IPS DF 4.7 (cell line): Measurements from ENCODE around the gene EIF4E1B.
A peak's percentile ranks its signal among the peaks of the same experiment; 100 is the strongest.

Experiments
- DNase-seq: peaks from one replicate; pipeline ENCODE4 v3.0.0-alpha.2; 2013; ENCODE audit warnings: low spot score; ENCODE audit errors: extremely low read depth

The EIF4E1B gene

DNA sequence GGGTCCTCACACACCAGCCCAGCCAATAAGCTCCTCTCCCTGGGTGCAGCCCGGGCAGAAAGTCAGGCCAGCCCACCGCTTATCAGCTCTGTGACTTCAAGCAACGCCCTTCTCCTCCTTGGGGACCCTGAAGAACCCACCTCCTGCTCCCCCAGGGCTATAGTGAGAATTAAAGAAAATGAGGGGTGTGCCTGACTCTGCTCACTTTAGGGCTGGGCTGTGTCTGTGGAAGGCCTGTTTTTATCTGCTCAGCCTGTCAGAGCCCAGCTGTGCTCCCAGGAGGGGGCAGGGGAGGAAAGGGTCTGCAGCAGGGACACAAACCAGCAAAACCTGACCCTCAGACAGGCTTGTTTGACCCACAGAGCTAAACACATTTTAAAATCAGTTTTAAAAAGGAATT, 24.4 kb upstream of the EIF4E1B start:
- no peak for DNase-seq

DNA sequence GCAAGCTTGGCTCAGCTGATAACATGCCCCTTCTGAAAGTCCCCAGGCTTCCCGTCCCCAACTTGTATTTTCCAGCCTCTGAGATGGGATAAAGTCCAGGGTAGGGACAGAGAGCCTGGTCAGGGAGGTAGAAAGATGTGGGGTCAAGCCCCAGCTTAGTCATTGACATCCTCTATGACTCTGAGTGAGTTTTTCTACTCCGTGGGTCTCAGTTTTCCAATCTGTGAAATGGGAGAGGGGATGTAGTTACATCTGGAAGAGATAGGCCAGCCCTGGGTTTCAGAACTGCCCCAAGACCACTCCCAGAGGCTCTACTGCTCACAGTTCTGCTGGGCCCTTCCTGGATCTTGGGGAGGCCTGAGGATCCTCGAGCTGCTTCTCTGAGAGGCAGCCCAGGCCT, 23.6 kb upstream of the EIF4E1B start:
- DNase-seq: no peak

DNA sequence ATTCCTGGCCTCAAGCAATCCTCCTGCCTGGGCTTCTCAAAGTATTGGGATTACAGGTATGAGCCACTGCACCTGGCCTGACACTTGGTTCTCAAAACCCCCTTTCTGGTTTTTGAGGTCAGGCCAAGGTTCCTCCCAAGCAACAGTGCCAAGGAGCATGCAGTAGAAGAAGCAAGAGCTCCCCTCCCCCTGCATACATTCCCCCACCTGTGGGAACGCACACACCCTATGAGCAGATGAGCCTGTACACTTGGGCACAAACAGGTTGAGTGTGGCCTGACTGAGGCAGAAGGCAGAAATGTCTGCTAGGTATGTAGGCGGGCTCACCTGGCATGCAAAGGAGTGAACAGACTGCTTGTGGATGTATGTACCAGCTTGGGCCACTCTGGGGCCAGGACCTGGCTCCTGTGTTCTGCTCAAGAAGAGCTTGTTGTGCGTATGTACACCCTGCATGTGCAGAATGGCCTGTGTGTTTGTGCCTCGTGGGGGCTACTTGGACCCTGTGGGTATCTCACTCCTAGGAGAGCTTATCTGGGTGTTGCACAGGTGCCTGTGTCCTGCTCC, 22.3 kb upstream of the EIF4E1B start:
- DNase-seq: no peak

DNA sequence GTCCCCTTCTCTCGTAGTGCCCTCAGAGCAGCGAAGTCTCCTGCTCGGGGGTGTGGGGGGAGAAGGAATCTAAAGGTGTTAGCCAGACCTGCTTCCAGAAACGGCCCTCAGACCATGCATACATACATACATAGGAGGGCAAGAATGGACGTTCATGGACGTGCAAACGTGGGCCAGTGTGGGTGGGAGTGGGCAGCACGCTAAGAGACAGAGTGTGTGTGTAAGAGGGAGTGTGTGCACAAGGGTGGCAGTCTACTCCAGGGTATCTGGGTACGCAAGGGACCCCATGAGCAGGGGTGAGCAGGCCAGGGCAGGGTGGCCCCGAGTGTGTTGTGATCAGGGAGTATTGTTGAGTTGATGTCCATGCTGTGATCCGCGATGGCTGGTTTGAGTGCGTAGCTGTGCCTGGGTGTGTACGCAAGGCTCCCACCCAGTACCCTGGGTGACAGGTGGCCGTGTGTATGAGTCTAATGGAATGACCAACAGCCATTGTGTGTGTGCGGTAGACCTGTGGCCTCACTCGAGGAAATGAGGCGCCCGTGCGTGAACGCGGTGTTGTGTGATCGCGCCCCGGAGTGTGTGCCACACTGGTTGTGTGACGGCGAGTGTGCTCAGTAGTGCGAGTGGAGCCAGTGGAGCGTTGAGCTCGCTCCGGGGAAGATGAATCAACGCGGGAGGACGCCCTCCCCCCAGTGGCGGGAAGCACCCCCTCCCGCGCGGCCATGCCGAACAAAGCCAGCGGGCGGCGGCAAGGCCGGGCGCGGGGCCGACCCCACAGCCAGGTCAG, 21.3 kb upstream of the EIF4E1B start:
- no peak for DNase-seq

DNA sequence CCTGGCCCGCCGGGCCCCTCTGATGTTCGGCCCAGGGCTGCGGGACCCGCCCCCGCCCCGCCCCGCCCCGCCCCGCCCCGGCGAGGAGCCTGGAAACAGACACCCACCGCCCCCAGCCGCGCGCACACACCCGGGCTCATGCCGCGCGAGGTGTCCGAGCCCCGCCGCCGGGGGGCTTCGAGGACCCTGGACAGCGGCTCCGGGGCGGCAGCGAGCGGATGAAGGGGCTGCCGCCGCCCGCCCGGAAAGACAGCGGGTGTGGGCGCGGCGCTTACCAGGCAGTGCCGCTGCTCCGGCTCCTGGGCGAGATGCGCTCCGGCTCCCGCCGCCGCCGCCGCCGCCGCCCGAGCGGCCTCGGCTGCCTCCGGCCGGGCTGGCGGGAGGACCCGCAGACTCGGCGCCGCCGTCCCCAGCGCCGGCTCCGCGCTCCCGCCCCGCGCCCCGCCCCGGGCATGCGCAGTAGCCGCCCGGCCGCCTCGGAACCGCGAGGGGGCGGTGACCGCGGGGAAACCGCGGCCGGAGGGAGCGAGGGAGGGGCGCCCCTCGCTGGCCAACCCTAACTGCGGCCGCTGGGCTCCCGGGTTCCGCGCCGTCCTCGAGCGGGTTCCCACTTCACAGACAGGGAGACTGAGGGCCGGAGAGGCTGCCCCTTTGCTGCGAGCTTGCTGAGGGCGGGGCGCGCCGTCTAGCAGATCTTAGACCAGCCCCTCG, 20.6 kb upstream of the EIF4E1B start, which contains the start of gene GPRIN1:
GPRIN1 (minus strand) TSS at position 433 of the 711 bp plus-strand sequence. CDS start 10,322 bp downstream, outside the sequence.
- DNase-seq: no peak

DNA sequence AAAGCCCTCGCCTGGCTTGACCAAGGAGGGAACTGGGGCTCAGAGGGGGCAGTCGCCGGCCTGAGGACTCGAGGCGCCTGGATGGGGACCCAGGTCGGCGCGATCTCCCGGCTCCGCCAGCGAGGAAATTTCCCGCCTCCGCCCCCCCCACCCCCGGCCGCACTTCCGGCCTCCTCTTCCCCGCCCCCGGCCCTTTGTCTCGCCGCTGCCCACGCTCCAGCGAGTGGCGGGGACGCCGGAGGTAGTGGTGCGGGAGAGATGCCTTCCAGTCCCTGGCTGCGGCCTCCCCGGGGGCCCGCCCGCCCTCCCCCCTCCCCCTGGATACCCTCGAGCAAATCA, 20.1 kb upstream of the EIF4E1B start:
- DNase-seq: no peak

DNA sequence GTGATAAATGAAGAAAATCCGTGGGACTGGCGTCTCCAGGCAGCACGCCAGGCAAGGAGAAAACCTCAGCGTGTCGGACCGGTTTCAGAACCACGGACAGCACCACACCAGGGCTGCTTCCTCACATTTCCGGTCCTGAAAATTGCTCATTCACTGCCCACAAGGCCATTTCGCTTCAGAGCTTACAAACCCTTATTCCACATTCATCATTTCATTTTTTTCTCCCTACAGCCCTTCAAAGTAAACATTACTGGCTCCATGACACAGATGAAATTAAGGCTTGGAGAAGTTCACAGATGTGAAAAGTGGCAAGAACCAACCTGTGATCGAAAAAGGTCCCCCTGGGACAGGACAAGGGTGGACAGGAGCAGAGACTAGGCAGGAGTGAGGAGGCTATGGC, 19.0 kb upstream of the EIF4E1B start:
- no peak for DNase-seq

DNA sequence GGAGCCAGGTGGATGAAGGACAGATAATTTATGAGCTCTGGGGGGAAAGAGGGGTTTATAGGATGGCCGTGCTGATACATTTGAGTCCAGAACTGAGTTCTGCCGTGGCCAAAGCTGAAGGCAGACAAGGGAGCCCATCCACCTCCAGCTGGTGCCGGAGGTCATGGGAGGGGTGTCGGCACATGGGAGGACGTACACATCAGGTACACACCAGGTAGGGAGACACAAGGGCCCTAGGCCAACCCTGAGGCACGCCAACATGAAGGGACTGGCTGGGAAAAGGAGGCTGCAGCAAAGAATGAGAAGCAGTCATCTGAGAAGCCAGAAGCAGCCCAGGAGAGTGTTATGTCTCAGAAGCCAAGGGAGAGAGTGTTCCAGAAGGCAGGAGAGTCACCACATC, 18.5 kb upstream of the EIF4E1B start:
- no peak for DNase-seq

DNA sequence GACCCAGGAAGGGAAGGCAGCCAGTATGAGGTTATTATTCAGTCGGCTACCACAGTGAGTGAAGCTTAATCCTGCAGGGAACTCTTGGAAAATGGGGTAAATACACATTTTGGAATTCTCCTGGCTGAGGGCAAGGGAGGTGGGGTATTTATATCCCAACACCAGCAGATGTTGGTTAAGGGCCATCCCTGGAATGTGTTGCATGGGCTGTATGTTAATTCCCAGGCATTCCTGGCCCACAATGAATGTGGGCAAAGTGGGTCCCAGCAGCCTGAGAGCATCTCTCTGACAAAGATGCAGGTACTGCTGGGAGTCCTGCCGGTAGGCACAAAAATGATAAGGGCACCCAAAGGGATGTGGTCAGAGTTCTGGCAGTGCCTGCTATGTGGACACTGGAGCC, 17.6 kb upstream of the EIF4E1B start:
- no peak for DNase-seq

DNA sequence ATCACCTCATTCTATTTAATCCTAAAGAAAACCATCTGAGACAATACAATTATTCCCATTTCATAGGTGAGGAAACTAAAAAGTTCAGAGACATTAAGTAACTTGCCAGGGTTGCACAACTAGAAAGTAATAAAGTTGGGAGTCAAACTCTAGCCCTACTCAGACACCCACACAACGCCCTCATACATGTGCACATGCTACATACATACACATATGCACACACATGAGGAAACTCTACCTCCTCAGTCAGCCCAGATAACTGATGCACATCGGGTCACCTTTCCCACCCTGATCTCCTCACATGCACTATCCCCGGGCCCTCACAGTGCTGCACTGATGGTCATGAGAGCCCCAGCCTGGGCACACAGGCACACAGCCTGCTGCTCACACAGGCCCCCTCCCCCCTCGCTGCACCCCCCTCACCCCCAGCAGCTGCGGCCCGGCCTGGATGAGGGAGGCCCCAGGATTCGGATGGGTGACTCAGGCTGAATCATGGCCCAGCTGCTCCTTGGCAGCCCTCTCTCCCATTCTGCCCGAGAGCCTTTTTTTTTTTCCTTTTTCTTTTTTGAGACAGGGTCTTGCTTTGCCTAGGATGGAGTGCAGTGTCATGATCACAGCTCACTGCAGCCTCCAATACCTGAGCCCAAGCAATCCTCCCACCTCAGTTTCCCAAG, 15.5 kb upstream of the EIF4E1B start:
- no peak for DNase-seq

DNA sequence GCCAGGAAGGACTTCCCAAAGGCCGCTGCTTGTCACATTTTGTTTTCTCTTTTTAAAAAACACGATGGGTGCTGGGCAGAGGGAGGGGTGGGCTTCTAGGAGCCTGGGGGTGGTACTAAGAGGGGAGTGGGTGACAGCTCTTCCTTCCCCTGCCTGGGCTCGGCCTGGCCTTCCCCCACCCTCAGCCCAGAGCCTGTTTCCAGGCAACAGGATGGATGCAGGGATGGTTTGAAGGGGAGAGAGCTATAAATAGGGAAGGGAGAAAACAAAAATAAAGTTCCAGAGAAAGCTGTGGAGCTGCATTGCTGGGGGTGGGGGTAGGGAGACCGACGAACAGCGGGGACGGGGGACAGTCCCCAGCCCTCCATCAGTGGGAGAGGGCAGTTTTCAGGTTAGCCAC, 14.0 kb upstream of the EIF4E1B start:
- no peak for DNase-seq

DNA sequence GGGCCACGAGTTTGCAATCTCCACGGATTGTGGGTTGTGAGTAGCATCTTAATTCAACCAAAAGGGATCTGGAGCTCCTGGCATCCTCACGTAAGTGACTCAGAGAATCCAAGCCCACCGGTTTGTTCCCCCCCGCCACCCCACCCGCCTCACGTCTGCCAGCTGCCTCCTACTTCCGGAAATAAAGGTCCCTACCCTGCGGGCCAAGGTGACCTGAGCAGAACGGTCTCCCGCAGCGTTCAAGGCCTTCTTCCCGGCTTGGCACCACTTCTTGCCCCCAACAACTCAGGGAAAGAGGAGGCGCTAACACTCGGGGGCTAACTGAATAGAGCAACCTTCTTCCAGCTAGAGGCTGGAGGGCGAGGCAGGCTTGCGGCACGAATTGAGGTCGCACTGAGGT, 11.7 kb upstream of the EIF4E1B start:
- DNase-seq: no peak

DNA sequence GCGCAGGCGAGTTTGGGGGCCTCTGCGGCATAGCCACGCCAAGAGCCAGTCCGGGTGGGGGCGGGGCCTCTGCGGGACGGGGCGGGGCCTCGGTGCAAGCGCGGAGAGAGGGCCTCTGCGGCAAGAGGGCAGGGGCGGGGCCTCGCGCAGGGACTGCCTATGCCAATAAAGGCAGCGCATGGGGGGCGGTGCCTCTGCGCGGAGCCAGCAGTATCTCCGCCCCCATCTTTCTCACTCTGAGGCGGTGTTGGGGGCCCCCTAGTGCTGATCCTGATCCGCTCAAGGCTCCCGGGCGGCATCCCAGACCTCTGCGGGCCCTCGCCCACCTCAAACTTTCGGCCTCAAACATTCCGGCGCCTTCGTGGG, 11.3 kb upstream of the EIF4E1B start:
- DNase-seq: peak; percentile 68

DNA sequence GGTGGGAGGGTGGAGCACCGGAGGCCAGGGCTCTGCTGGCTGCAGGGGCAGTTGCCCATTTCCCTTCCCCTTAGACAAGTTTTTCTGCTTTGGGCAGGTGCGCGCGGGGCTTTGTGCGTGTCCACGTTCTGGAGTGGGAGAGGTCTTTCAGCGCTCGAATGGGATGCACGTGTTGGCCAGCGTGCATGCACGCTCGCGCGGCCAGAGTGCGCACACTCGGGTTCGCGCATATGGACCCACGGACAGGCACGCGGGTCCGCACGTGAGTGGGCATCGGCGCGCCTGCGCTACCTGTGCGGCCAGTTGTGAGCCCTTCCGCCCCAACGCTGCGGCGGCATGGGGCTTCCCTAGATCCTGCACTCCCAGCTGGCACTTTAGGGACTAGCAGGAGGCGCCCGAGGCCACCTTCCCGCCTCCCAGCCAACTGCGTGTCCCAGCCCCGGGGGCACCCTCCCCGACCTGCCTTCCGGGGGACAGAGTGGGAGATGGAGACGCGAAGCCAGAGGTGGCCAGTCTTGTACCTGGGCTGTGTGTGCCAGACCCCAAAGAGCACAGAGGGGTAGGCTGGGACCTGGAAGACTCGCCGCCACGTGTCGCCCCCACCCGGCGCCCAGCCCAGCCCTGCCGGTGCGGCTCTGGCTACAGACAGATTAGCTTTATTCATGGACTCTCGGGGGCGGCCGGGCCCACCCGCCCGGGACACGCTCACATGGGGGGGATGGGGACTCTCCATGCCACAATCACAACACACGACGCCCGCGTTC, 10.7 kb upstream of the EIF4E1B start:
- DNase-seq: no peak

DNA sequence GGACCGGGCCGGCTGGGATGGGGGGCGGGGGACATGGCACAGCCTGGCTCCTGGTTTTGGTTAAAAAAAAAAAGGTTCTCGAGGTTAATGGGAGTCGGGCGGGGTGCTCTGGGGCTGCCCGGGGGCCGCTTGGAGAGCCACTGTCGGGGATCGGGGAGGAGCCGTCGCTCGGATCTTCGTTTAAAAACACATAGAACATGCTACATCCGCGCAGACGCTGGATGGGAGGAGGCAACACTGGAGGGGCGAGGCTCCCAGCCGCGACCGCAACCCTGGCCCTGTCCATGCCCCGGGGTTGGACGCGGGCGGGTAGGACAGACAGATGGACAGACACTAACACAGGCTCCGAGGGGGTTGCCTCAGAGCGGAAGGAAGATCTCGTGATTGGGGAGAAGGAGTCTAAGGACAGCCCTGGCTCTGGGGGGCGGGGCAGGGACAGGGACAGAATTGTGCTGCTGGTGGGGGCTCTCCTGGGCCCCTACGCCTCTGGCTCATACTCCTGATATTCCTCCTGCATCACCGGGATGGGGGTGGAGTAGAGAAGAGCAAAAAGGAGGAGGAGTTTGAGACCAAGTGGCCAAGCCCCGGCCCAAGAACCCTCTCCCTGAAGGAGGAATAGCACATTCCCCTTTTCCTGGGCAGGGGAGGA, 10.0 kb upstream of the EIF4E1B start:
- DNase-seq: no peak

DNA sequence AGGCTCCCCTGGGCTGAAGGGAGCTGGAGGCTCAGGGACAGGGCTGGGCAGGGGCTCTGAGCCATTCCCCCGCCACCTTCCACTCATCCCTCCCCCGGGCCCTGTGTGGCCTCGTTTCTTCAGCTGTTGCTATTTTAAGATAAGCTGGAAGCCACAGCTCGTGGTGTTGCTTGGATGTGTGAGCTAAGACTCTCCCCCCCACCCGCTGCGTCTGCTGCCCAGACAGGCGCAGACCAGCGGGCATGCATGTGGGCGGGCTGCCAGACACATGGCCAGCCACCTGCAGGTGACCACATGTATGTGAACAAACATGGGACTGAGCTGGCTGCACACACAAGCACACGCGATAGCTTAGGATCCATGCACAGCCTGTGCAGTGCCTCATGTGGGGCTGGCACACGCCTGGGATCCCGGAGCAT, 8.8 kb upstream of the EIF4E1B start:
- DNase-seq: no peak

DNA sequence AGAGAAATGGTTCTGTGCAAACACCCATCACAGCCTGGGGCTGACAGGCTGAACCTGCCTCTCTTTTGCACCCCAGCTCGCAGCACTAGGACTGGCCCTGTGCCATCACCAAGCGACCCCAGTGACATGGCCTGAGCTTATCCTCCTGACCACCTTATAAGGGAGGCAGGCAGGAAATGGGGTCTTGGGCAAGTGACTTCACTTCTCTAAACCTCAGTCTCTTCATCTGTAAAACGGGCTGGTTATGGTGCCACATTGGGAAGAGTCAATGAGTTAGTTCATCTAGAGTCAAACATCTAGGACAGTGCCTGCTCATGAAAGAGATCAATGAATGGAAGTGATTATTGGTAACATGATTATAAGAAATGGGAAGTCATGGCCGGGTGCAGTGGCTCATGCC, 6.3 kb upstream of the EIF4E1B start:
- no peak for DNase-seq

DNA sequence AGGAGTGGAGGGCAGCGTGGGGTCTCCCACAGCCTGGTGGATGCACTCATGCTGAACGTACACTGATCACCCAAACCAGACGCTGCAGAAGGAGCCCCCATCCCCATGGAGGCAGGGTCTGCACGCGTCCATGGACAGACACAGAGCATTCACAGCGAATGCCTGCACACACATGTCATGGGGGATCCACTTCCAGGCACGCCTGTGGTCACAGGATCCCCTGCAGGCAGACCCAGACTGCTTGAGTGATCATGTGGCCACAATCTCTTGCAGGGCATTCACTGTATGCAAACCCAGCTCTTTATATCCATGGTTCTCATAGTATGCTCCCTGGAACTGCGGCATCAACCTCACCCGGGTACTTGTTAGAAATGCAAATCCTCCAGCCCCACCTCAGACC, 5.5 kb upstream of the EIF4E1B start:
- DNase-seq: no peak

DNA sequence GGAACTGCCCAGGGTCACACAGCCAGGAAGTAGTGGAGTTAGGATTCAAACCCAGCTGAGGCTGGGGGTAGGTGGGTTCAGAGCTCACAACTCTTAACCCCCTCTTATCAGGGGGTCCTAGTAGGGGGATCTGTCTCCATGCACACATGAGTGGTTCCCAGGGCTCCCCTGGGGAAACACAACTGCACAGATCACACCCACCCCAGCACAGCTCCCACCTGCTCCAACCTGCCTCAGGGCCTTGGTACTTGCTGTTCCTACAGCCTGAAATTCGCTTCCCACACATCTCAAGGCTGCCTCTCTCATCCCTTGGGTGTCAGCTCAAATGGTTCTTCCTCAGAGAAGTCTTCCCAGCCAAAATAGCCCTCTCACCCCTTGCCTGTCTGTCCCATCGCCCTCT, 5.0 kb upstream of the EIF4E1B start:
- no peak for DNase-seq

DNA sequence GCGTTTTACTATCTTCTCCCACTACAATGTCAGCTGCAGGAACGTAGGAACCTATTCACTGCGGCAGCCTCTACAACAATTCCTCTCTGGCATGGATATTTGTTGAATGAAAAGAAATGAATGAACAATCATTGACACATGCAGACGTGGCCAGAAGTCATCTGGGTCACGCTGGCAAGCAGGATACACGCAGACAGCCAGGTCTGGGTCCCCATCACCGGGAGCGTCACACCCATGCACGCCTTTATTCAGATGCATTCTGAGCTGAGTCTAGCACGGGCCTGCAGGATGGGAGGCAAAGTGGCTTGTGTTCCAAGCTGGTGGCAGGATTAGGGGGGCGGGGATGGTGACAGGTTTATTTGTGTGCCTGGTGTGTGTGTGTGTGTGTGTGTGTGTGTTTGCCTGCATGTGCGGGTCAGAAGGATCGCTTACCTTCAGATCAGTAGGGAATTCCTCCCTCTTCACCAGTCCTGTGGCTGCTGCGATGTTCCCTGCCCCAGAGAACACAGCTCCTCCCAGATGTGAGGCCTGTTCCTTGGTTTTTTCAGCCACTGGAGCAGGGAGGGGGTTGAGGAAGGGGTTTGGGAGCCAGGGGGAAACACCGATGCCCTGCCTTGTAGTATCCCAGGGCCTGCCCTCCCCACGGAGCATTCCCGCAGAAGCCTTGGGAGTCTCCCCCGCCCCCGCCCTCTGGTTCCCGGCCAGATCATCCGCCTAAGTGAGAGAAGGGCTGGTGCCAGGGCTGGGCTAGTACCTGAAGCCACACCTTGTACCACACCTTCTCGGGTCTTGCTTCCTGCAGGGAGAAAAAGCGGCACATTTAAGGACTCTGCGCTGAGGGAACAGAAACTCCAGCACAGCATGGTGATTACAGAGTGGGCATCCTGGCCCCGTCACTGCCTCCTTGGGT, 4.3 kb upstream of the EIF4E1B start:
- no peak for DNase-seq
